MG63 (cell line): ENCODE measurements around the gene A3GALT2. TPM values are rescaled to one million over a fixed set of nuclear protein-coding genes. Genes with fewer than 3 reads are reported as not detected.
"Not testable (repeated sequence)": the region's sequence is repeated elsewhere in the genome, so short reads cannot be mapped to it uniquely, and the experiment has no call there.

Experiments
- DNase-seq: peaks from one replicate; pipeline ENCODE4 v3.0.0-alpha.2; 2020
- H3K27me3 ChIP-seq: fragments of 250-450 bp; sonication (Bioruptor Pico); 2 replicates; pipeline ENCODE4 v1.5.1; 2020; ENCODE audit warnings: mild to moderate bottlenecking, moderate library complexity
- H3K36me3 ChIP-seq: fragments of 250-450 bp; sonication (Bioruptor Pico); 2 replicates; pipeline ENCODE4 v1.5.1; 2020; ENCODE audit warnings: mild to moderate bottlenecking, moderate library complexity
- H3K4me3 ChIP-seq: fragments of 250-450 bp; sonication (Bioruptor Pico); 2 replicates; pipeline ENCODE4 v1.5.1; 2020; ENCODE audit warnings: mild to moderate bottlenecking, moderate library complexity
- H3K9me3 ChIP-seq: fragments of 250-450 bp; sonication (Bioruptor Pico); 2 replicates; pipeline ENCODE4 v1.5.1; 2020; ENCODE audit warnings: mild to moderate bottlenecking, moderate library complexity
- total RNA-seq: library from RNA; depleted of rRNA; stranded (reverse); fragments of >200 nt; shearing (Covaris generic); gene quantifications from 2 replicates; pipeline ENCODE4 v1.2.3, GENCODE V29; 2014; ENCODE audit warnings: low replicate concordance

The A3GALT2 gene
- total RNA-seq, 1 experiment from 2014 or later = not detected

- no peaks in the 10 kb centered on the region for H3K9me3 ChIP-seq
Observed at GRCh38 chr1:33324677-33325575, 4.0 kb upstream of the A3GALT2 start.

GRCh38 chr1:33323663-33324477 is 3.0 kb upstream of the A3GALT2 start:
- no peaks in the 10 kb centered on the region for H3K27me3 ChIP-seq
- peaks cover 53% of the 10 kb centered on the region for H3K36me3 ChIP-seq
- no peak overlapping the region for H3K4me3 ChIP-seq
- no peaks in the 10 kb centered on the region for H3K9me3 ChIP-seq
- DNase-seq = no peak

More at GRCh38 chr1:33324677-33325575, 4.0 kb upstream of the A3GALT2 start:
- no peak overlapping the region for H3K4me3 ChIP-seq
- H3K27me3 ChIP-seq = no peaks in the 10 kb centered on the region
- peaks cover 63% of the 10 kb centered on the region for H3K36me3 ChIP-seq
- no peak for DNase-seq

- Histone ChIP-seq H3K4me3 (no peak overlapping the region), H3K36me3 (peaks cover 46% of the 10 kb centered on the region), H3K9me3 (no peaks in the 10 kb centered on the region), H3K27me3 (no peaks in the 10 kb centered on the region)
- DNase-seq = no peak
Observed at GRCh38 chr1:33322870-33323585, 2.1 kb upstream of the A3GALT2 start.

- Histone ChIP-seq H3K36me3 (peaks cover 37% of the 10 kb centered on the region), H3K27me3 (no peaks in the 10 kb centered on the region), H3K9me3 (no peaks in the 10 kb centered on the region), H3K4me3 (no peak overlapping the region)
- no peak for DNase-seq
Observed at GRCh38 chr1:33322109-33322508, 1.2 kb upstream of the A3GALT2 start.

- DNase-seq = no peak
Observed at GRCh38 chr1:33321178-33321577, 280 bp upstream of the A3GALT2 start.

GRCh38 chr1:33319949-33320618 is 814 bp downstream of the A3GALT2 start:
- Histone ChIP-seq H3K36me3 (peaks cover 17% of the 10 kb centered on the region), H3K27me3 (no peaks in the 10 kb centered on the region), H3K9me3 (no peaks in the 10 kb centered on the region), H3K4me3 (no peak overlapping the region)
- DNase-seq = no peak

More at GRCh38 chr1:33321178-33321577, 280 bp upstream of the A3GALT2 start:
- H3K36me3 ChIP-seq = peaks cover 28% of the 10 kb centered on the region
- H3K27me3 ChIP-seq = no peaks in the 10 kb centered on the region
- H3K9me3 ChIP-seq = no peaks in the 10 kb centered on the region
- H3K4me3 ChIP-seq = no peak overlapping the region

GRCh38 chr1:33319186-33319948 is 1.5 kb downstream of the A3GALT2 start:
- H3K36me3 ChIP-seq = peaks cover 9% of the 10 kb centered on the region

GRCh38 chr1:33317946-33318345 is 3.0 kb downstream of the A3GALT2 start:
- no peak for DNase-seq
- H3K9me3 ChIP-seq = no peaks in the 10 kb centered on the region
- no peak overlapping the region for H3K4me3 ChIP-seq
- H3K36me3 ChIP-seq = peaks cover 4% of the 10 kb centered on the region
- H3K27me3 ChIP-seq = no peaks in the 10 kb centered on the region

More at GRCh38 chr1:33319186-33319948, 1.5 kb downstream of the A3GALT2 start:
- DNase-seq = no peak
- Histone ChIP-seq H3K9me3 (no peaks in the 10 kb centered on the region), H3K27me3 (no peaks in the 10 kb centered on the region), H3K4me3 (no peak overlapping the region)

- H3K36me3 ChIP-seq = no peaks in the 10 kb centered on the region
- DNase-seq = no peak
- no peaks in the 10 kb centered on the region for H3K27me3 ChIP-seq
- H3K4me3 ChIP-seq = no peak overlapping the region
- no peaks in the 10 kb centered on the region for H3K9me3 ChIP-seq
Observed at GRCh38 chr1:33317354-33317753, 3.5 kb downstream of the A3GALT2 start.

GRCh38 chr1:33316601-33317000 is 4.3 kb downstream of the A3GALT2 start:
- Histone ChIP-seq H3K27me3 (no peaks in the 10 kb centered on the region), H3K9me3 (no peaks in the 10 kb centered on the region), H3K4me3 (no peak overlapping the region), H3K36me3 (no peaks in the 10 kb centered on the region)
- no peak for DNase-seq

- no peak overlapping the region for H3K4me3 ChIP-seq
- no peaks in the 10 kb centered on the region for H3K9me3 ChIP-seq
- DNase-seq = no peak
- no peaks in the 10 kb centered on the region for H3K36me3 ChIP-seq
- no peaks in the 10 kb centered on the region for H3K27me3 ChIP-seq
Observed at GRCh38 chr1:33314416-33314815, 6.5 kb downstream of the A3GALT2 start.

- Histone ChIP-seq H3K27me3 (no peaks in the 10 kb centered on the region), H3K4me3 (no peak overlapping the region)
Observed at GRCh38 chr1:33312413-33312749, 8.5 kb downstream of the A3GALT2 start.

GRCh38 chr1:33311706-33312412 is 9.0 kb downstream of the A3GALT2 start:
- Histone ChIP-seq H3K4me3 (no peak overlapping the region), H3K36me3 (no peaks in the 10 kb centered on the region), H3K9me3 (no peaks in the 10 kb centered on the region), H3K27me3 (no peaks in the 10 kb centered on the region)
- no peak for DNase-seq

More at GRCh38 chr1:33312413-33312749, 8.5 kb downstream of the A3GALT2 start:
- H3K9me3 ChIP-seq = no peaks in the 10 kb centered on the region
- H3K36me3 ChIP-seq = no peaks in the 10 kb centered on the region
- DNase-seq = no peak

GRCh38 chr1:33310702-33311101 is 10.2 kb downstream of the A3GALT2 start:
- H3K9me3 ChIP-seq = no peaks in the 10 kb centered on the region
- DNase-seq = no peak
- H3K36me3 ChIP-seq = no peaks in the 10 kb centered on the region
- H3K4me3 ChIP-seq = no peak overlapping the region
- H3K27me3 ChIP-seq = no peaks in the 10 kb centered on the region

GRCh38 chr1:33309351-33309750 is 11.5 kb downstream of the A3GALT2 start:
- not testable (repeated sequence) for H3K9me3 ChIP-seq, DNase-seq, H3K4me3 ChIP-seq, H3K27me3 ChIP-seq, H3K36me3 ChIP-seq
